ENCODE measurements around the gene ADSS2.

ADSS2 gene

DNA sequence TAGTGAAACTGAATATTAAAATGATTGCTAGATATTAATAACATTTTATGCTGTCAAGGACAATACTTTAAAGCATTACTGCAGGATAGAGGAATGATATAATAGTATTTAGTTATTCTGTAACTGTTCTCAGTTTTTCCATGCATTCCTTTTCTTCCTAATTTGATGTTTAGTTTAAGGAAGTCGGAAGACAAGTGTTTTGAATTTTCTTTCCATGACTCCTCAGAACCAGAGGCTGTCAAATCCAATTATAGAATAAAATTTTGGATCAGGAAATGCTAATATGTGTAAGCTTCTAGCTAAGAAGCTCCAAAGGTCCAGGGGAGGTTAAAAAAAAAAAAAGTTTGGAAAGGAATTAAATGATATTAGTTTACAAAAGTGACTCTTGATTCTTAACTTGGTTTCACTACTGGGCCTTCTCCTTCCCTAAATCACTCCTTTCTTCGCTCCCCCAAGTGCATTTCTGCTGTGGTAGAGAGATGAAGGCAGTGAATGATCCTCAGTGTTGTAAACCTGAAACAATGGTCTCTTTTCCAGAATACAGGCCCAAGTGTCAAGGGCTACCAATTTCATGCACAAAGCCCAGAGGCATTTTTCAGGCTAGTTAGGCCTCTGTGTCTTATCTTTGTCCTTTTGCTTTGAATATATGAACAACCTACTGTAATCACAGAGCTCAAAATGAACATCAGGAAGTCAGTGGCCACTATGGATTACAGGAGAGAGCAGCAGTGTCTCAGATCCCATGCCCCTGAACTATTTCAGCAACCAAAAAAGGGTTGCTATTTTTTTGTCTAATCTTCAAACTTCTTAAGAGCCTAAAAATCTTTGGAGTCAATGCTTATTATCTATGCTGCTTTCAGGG lies 6.2 kb downstream of the ADSS2 start:
- DNase-seq (ENCODE audit: low read depth) = no peak

DNA sequence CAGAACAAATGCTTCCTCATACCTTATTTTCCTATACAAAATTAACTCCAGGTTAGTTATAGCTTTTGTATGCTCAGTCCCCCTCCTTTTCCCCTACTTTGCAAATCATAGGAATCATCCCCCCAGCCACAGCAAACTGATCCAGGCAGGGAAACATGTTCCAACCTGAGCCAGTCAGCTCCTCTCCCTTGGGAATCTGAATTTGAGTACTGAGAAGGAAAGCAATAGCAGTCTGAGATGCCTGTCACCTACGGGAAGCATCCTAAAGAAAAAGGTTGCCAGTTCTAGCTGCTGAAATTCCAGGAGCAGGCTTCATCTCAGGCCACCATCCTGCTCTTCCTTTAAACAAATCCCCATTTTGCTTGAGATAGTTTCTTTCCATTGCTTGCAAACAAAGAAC lies 6.9 kb downstream of the ADSS2 start:
- no peak for DNase-seq (ENCODE audit: low read depth)

DNA sequence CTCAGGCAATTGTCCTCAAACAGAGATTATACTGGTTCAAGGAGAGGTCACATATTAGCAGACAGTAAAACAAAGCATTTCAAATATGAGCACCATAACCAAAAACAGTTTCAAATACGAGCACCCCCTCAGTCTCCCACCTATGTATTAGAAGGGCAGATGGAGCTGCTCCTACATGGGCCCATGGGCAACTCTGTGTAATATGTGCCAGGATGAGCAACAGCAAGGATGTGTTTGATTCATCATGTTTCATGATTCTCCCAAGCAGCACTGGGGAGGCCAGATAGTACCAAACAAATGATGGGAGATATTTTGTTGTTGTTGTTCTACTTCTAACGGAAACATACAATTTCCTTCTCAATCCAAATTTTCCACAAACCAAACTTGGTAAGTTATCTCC lies 8.9 kb downstream of the ADSS2 start:
- no peak for DNase-seq (ENCODE audit: low read depth)

DNA sequence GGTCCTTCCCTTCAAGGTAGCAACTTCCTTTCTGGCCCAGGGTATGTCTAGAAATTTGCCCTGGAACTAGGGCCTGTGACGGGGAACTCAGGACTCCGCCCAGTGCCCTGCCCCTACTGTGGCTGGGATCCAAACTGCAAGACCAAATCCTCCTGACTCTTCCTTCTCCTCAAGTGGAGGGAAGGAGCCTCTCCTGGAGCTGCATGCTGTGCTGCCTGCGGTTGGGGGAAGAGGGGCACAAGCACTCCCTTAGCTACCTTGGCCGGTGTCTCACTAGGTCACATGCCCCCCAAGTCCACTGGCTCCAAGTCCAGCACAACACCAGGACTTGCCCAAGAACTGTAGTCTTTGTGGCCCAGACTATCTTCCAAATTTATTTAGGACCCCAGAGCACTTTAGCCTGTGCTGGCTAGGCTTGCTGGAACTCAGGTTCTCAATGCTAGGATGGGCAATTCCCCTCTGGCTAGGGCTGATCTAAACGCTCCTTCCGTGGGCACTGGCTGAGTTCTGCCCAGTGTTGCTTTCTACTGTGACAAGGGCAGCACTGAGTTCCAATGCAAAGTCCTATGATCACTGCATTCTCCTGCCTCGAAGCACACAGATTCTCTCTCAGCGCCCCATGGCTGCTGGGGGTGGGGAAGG lies 12.2 kb downstream of the ADSS2 start:
- no peak for DNase-seq (ENCODE audit: low read depth)

DNA sequence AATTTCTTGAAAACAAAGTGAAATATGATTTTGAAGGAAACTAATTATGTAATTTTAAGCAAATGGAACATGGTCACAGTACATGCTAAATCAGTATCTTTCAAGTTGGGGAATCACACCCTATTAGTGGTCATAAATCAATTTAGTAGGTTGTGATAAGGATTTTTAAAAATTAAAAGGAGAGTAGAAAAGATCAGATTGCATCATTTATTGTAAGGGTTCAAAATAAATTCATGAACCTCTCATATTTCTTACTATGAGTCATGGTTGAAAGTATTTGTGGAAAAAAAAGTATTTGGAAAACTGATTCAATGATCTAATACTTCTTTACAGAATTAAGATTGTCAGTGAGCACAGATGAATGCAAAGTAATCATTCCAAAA lies 14.6 kb downstream of the ADSS2 start:
- DNase-seq (ENCODE audit: low read depth) = no peak

DNA sequence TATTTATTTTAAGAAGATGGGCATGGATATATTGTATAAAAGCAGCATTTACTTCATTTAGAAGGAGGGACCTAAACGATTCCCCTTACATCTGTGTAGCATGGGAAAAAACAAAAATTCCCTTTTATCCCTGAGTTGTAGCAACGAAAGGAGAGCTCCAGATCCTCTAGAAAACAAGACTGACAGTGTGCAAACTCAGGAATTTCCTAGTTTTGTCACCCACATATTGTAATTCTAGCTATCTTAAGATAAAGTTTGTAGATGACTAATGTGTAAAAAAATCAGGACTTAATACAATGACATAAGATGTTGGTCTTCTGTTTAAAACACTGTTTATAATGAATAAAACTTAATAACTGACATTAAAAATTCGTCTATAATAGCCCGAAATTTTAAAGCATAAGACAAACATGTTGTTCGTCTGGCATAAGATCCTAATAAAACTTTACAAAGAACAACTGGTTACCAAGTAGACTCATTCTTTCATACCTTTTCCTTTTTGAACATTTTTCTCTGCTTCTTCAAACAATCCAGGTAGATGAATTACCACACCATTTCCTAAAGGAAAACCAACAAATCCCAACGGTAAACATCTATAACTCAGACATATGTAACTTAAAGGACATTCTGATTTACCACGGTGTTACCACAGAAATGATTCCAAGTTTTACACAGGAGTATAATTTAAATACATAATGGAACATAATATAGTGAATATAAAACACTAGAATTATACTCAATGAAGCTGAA lies 15.2 kb downstream of the ADSS2 start:
- no peak for DNase-seq (ENCODE audit: low read depth)

DNA sequence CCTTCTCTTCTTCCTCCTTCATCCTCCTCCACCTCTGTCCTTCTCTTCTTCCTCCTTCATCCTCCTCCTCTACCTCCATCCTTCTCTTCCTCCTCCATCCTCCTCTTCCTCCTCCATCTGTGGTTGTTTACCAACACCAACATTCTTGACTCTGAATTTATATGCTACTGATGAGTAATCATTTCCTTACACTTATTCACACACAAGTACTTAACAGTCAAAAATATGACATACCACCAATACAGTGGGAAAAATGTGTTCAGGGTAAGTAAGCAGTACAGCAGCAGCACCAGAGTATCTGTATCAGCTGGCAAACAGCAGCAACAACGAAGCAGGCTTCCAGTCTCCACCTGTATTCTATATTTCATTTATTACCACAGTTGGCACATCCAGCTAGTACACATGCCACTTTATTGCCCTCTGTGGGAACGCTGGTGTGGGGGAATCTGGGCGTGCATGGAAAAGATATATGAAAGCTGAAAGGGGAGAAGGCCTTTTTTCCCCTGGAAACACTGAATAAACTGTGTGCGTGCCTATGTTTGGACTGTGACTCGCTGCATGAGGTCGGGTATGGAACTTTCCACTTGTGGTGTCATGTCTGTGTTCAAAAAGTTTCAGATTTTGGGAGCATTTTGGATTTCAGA lies 16.0 kb downstream of the ADSS2 start:
- DNase-seq (ENCODE audit: low read depth) = no peak

DNA sequence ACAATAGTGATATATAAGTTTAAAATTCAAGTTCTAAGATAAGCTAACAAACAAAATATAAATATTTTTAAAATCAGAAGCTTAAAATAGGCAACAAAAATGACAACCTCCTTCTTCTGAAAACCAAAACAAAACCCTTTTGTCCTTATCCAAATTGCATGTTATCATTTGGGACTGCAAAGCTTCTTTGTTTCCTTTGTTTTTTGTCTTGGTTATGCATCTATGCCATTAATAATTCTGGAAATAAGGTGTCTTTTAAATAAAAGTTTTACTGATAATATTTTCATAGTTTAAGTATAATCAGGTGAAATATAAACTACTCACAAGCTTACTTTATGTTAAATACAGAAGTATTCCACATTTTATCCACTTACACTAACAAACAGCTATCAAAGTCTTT lies 20.5 kb downstream of the ADSS2 start:
- no peak for DNase-seq (ENCODE audit: low read depth)

DNA sequence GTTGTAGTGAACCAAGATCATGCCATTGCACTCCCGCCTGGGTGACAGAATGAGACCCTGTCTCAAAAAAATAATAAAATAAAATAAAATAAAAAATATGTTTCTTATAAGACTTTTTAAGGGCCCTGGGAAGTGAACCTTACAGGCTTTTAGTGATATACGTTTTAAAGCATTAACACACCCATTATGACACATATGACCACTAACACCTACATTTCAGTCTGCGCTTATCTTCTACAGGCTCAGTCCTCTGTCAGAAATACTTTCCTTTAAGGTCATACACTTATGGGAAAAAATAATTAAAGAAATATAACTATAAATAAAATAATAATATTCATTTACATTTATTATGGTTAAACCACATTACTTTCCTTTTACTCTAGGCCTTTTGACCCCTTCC lies 21.9 kb downstream of the ADSS2 start:
- DNase-seq (ENCODE audit: low read depth) = no peak

DNA sequence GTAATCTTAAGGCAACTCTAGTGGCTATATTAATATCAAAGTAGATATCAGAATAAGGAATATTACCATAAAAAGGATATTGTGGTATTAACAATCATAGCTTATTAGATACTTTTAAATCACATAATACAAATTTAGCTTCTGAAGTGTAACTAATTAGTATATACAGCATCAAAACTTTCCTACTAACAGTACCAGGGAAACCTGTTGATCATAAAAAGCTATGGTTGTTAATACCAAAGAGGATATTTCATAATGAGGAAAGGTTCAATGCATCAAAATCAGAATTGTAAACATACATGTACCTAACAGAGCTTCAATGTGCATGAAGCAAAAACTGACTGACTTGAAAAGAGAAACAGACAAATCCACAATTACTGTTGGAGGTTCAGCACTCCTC lies 24.1 kb downstream of the ADSS2 start:
- no peak for DNase-seq (ENCODE audit: low read depth)

DNA sequence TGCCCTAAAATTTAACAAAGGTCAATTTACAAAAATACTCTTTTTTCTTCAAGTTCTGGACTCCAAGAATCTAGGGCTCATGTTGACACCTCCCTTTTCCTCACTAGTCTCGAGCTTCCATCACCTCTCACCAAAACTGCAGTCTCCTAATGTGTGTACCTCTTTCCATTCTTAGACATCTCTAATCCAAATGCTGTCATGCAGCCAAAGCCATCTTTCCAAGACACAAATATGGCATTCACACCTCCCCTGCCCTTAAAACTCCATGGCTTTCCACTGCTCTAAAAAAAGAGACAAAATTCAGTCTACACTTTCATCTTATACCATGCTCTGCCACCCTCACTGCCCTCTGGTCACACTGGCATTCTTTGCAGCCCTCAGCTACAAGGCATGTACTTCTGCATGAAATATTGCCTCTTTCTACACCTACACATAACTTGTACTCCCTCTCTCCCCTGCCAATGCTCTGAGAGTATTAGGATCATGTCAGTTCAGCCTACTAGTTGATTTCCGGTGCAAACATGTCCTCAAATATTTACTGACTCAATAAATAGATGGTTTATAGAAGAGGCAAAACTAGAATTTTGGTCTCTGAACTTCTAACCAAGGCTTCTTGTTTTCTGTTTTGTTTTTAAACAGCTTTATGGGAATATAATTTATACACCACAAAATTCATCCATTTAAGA lies 26.9 kb downstream of the ADSS2 start:
- DNase-seq (ENCODE audit: low read depth) = no peak

DNA sequence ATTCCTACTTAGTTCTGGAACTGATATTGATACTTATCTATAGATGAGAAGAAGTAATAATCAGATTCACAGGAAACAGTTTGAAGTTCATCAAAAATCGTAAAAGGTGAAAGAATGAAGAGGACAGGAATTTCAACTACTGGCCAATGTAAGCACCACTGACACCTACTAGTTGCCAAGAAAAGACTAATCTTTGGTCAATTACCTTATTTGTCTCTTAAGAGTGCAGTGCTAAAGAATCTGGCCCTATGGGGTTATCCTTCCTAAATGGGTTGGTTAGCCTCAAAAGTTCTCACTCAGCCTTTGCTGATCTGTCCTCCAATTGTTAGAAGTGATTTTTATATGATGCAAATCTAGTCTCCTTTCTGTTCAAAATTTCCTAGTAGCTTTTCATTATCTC lies 29.5 kb downstream of the ADSS2 start:
- DNase-seq (ENCODE audit: low read depth) = no peak

DNA sequence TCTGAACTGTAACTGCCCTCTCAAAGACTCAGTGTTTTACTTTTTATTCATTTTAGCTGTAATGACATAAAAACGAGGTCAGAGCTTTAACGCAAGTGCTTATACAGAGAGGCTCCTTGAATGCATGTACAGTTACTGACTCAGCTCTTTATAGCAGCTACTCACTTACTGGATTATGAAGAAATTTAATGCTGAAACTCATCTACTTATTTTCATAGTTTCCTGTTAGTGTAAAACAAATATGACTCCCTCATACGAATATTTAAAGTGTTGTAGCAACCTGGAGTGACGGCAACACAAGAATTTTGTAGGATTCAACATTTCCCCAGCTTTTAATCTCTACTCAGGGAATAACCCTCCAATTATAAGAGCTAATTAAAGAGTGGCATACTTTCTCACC lies 32.7 kb downstream of the ADSS2 start:
- DNase-seq (ENCODE audit: low read depth) = no peak

DNA sequence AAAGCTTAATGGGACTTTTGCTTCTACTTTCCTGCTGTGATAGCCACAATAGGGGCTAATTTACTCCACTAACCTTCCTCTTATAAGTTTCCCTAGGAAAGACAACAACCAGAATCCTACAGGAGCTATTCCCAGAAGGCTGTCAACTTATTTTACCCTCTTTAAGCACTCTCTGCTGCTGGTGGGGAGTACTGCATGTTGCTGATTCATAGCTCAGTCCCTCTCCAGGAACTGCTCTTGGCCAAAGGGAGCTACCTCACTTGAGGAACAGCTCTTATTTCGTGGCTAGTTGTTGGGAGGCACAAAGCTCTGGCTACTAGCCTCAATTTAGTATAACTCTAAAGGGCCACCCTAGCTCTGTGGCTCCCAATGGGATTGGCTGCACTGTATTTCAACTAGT lies 37.2 kb downstream of the ADSS2 start:
- DNase-seq (ENCODE audit: low read depth) = no peak

DNA sequence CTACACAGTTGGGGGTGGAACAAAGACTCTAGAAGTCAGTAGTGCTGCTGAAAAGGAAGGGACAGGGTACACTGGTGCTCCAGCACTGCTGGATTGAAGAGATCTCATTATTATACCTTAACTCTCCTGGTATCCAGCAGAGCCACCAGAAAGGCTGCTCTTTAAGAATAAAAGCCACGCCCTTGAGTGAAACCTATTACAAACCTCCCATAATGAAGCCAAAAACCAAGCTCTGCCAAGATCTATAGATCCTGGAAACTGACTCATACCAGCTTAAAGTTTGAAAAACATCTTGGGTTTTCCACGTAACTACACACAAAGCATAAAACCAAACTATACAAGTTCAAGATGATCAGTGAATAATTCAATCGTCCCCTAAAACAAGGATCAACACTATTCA lies 38.0 kb downstream of the ADSS2 start:
- no peak for DNase-seq (ENCODE audit: low read depth)

DNA sequence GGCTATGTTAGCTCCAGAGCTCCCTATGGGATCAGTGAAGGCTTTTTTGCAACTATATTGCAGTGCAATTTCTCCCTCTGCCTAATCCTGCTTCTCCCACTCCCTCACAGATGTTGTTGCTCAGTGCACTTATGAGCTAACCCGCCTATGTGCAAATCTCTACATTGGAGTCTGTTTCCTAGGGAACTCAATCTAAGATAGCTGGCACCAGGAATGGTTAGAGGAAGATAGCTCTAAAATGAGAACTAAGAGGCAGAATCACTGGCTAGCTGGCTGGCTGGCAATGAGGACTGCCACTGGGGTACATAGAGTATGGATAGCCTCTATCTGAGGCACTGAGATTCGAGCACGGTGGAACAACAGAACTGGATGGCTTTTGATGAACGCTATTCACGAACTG lies 39.5 kb downstream of the ADSS2 start:
- no peak for DNase-seq (ENCODE audit: low read depth)

DNA sequence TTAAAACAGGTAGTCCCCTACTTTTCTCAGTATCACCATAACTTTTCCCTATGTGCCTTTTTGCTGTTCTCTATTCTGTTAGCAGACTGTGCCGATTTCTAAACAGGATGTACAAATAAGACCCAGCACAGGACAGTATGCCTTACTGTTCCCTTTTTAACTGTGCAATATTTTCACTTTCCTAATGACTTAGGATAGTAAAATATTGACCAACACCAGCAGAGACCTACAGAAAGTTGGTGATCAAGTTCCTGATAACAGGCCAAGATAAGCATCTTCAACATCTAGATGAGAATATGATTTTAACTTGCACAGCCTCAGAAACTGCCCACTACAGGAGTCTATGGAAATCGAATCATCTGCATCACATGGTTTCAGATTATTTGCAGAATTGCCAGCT lies 42.0 kb downstream of the ADSS2 start:
- no peak for DNase-seq (ENCODE audit: low read depth)

DNA sequence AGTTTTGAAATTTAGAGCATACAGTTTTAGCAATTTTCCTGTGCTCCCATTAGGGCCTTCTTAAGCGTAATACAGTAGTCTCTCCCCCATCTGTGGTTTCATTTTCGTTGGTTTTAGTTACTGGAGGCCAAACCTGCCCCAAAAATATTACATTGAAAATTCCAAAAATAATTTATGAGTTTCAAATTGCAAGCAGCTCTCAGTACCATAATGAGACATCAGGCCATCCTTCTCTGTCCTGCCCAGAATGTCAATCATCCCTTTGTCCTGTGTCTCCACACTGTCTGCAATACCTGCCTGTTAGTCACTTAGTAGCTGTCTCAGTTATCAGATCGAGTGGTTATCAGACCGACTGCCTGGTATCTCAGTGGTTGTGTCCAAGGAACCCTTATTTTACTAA lies 45.4 kb downstream of the ADSS2 start:
- DNase-seq (ENCODE audit: low read depth) = no peak

DNA sequence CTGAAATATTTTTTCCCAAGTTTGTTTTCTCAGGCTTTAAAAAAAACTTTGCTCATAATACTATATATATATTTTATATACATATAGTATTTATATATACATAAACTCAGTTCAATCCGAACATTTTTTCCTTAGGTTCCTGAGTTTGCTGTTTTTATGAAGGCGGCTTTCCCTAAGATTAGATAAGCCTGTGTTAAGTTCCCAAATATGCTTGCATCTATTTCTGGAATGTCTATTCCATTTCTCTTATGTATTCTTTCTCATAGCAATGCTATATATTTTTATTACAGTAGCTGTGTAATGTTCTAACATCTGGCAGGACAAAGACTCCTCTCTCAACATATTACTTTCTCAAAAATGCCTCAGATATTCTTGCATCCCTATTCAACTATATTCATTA lies 45.9 kb downstream of the ADSS2 start:
- DNase-seq (ENCODE audit: low read depth) = no peak

DNA sequence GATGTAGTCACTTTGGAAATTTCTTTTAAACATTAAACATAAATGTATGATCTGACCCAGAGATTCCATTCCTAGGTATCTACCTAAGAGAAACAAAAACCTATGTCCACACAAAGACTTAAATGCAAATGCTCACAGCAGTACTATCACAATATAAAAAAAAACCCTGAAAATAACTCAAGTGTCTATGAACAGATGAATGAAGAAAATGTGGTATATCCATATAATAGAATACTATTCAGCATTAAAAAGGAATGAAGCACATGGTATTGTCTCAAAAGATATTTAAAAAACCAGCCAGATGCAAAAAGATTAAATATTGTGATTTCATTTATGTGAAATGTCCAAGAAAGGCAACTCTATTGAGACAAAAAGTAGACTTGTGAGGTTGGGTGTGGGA lies 48.3 kb downstream of the ADSS2 start:
- DNase-seq (ENCODE audit: low read depth) = no peak

DNA sequence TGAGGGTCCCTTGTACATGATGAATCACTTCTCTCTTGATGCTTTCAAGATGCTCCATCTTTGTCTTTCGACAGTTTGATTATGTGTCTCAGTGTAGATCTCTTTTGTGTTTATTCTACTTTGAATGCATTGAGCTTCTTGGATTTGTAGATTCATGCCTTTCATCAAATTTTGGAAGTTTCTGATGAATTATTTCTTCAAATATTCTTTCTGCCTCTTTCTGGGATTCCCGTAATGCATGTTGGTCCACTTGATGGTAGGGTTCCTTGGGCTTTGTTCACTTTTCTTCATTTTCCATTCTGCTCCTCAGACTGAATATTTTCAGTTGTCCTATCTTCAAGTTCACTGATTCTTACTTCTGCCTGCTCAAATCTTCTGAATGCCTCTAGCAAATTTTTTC lies 50.7 kb downstream of the ADSS2 start:
- no peak for DNase-seq (ENCODE audit: low read depth)

DNA sequence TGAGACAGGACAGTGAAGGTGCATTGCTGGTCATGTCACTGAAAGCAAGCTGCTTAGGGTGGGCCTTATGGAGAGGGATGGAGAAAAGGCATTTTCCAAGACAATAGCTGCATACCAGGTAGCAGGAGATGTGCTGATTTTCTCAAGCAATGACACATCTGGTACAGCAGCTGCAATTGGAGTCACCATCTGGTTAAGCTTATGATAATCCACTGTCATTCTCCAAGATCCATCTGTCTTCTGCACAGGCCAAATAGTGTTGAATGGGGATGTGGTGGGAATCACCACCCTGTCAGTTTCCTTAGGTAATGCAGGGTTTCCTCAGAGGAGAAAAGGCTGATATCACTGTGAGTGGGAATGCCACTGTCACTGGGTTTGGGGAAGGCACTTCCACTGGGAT lies 54.6 kb downstream of the ADSS2 start:
- no peak for DNase-seq (ENCODE audit: low read depth)

Measured in stimulated activated CD8-positive, alpha-beta memory T cell treated with anti-CD3 and anti-CD28 coated beads, Interleukin-12 subunit alpha, Interleukin-12 subunit beta, amount 100 ng/mL, for 1 hour (primary cell).